ENCODE data around the gene KRTAP19-7.

The KRTAP19-7 gene, protein sequence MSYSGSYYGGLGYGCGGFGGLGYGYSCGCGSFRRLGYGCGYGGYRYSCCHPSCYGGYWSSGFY

DNA sequence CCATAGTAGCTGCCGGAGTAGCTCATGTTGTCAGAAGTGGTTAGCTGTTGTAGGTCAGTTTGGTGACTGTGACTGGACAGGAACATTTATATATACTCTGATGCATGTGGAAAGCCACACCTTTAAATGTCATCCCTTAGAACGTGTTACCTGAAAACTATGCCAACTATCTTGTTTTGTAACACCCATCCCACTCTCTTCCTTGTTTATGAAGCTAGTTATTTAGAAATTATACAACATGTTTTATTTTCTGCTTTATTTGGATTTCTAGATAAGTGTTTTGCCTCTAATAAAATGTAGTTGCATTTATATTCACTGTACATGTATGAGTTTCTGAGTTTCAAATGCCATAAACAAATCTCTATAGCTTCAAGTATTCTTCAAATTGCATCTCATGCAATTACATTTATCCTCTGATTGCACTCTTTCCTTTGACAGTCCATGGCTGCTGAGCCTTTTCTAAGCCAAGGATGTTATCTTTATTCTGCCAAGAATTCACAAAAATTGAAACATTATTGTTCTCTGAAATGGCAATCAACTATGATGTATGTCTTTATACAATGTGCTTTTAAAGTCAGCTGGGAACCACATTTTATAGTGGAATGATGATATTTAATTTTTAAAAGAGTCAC, at the start of gene KRTAP19-7:
TSS of gene KRTAP19-7 (minus strand) at position 51 of the 632 bp plus-strand sequence. CDS start at position 26, 25 bp downstream.
- DNase-seq, result no peak

DNA sequence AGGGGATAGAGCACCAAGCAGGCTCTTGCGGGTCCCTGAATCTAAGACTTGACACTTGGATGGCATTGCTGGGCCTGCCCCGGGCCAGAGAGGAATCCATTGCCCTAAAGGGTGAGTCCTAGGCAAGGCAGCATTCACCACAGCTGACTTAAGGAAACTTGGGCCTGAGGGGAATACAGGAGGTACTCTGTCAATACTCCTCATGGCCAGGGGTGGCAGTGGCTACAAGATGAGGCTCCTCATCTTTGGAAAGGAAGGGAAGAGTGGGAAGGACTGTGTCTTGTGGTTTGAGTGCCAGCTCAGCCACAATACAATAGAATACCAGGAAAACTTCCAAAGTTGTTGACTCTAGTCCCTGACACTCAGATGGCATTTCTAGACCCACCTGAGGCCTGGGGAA, 44.9 kb upstream of the KRTAP19-7 start:
- DNase-seq, result no peak

DNA sequence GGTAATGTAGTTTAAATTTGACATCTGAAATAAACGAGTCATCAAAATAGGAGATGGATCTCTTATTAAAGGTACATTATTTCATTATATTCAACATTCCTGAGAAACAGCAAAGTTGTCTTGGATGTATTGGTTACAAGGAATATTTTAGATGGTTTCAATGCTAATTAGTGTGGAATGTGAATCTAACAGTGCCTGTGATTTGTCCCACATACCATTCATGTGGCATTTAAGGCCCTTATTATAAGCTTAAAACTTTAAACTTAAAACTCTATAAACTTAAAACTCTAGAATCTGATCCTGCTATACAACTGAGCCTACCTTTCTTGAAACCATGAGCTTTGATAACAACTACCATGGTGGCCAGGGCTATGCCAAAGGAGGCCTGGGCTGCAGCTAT, 39.7 kb upstream of the KRTAP19-7 start, which contains the start of gene KRTAP22-1:
TSS of gene KRTAP22-1 (plus strand) at position 301 of the 400 bp plus-strand sequence.
- no peak for DNase-seq

DNA sequence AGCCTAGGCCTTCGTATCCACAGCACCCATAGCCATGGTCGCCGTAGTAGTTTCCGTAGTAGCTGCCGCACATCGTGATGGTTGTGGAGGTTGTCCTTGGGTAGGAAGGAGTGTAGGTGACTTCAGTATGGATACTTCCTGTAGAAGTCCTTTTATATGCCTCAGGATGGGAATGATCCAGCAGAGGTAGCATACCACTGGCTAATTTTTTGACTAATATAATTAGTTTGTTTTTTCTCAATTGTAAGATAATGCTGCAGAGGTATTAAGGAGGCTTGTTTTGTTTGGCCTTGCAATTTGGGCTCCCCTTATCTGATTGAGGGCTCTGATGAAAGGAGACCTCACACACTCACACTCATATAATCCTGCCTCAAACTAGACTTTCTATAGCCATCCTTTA, 37.7 kb upstream of the KRTAP19-7 start, which contains the start of gene KRTAP6-2:
TSS of gene KRTAP6-2 (minus strand) at position 101 of the 400 bp plus-strand sequence. CDS start at position 73, 28 bp downstream.
- DNase-seq, result no peak

DNA sequence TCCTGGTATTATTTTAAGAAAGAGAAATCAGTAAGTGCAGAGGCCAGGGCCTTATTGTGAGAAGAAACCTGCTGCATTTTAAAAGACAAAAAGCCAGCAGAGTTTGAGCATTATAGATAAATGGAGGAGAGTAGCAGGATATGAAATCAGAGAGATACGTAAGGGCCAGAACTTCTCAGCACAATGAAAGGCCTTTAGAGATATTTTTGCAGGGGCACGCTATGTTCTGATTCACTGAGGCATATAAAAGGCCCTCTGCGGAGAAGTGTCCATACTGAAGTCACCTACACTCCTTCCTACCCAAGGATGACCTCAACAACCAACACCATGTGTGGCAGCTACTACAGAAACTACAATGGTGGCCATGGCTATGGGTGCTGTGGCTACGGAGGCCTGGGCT, 31.0 kb upstream of the KRTAP19-7 start, which contains the start of gene KRTAP6-3:
TSS of gene KRTAP6-3 (plus strand) at position 301 of the 400 bp plus-strand sequence. CDS start at position 307, 6 bp downstream.
- DNase-seq, result no peak

DNA sequence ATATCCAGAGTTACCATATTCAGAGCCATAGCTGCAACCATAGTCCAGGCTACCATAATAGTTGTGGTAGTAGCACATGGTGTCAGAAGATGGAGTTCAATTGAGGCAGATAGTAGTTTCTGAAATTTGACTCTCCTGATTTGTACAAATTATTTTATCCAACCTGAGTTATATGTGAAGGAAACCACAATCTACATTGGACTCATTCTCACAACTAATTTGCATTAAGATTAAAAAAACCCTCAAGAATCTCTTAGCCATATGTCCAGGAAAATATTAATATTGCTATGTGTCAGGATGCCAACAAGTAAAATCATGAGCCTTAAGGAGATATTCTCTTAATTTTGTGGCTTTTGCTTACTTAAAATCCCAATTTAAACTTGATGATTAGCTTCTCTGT, 29.2 kb upstream of the KRTAP19-7 start, which contains the start of gene KRTAP22-2:
TSS of gene KRTAP22-2 (minus strand) at position 101 of the 400 bp plus-strand sequence.
- DNase-seq, result no peak

DNA sequence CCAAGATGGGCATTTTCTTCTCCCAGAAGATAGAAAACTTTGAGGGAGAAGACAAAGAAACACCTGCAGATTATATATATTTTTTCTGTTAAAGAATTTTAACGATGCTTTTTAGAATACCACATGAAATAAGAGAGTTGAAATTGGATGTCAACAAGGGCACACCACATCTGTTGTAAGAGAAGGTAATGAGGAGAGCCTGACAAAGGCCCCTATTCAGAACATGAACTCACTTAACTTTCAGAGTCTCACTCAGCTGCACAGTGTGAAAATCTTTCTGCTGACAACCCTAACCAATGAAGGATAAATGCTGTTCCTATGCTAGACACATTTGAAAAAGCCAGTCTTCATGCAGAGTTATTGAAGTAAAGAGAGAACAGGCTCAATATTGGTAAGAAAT, 21.8 kb upstream of the KRTAP19-7 start:
- no peak for DNase-seq

DNA sequence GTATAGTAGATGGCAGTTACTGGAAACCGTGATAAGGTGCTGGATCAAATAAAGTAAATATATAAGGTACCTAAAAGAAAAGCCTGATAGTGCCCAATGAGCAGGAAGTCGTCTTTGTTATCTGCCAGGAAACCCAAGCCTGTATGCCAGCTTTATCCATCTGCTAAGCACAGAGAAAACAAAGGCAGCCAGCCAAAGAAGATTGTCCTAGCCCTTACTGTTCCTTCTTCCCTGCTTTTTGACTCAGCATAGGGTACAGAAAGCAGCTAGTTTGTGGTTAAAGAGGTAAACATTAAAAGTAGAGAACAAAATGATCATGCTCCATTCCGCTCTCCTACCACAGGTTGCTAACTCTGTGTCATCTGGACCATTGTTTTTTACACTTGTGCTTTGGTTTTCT, 19.0 kb upstream of the KRTAP19-7 start:
- DNase-seq, result no peak

DNA sequence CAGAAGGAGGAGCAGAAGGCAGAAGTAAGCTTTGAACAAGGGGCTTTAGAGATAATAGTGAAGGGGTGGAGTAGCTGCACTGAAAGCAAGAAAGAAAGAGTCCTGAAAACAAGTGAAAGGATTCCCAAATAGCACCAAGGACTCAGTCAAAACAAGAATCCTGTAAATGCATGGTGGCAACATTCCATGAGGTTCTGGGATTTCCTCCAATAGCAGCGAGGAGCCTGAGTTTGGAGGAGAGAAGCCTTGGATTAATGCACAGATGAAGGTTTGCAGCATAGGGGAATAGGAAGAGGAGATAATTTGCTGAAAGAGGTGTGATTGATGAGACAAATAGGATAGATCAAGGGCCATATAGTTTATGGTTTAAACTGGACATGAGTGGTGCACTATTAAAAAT, 18.2 kb upstream of the KRTAP19-7 start:
- no peak for DNase-seq

DNA sequence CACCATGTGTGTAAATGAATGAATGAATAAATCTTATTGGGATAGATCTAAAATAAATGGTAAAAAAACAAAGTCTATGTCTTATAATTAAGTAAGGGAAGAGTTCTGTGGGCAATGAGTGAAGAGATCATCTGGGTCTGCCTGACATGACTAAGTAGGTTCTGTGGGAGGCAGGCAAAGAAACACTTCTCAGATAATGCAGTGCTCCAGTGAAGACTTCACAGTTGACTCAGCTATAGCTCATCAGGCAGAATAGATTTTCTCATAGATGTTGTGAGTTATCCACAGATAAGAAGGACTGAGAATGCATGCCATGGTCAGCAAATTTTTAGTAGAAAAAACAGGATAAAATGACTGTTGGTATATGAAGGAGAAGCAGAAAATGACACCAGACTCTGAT, 16.7 kb upstream of the KRTAP19-7 start:
- no peak for DNase-seq

DNA sequence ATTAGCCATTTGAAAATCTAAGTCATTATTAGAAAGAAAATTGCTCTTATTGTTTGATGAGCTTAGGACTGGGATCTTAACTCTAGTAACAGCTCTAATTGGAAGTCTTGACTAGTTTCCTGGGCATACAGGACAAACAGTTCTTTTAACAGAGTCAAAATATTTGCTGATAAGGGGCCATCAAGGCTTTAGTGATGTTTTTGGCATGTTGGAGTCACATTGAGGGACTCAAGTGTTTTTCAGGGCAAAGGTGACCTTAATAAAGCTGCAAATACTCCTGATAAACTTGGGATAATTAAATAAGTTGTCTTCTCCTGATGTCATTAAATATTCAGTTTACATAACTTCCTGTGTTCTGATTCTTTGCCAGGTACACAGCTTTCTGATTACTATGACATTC, 6.5 kb upstream of the KRTAP19-7 start:
- DNase-seq, result no peak

DNA sequence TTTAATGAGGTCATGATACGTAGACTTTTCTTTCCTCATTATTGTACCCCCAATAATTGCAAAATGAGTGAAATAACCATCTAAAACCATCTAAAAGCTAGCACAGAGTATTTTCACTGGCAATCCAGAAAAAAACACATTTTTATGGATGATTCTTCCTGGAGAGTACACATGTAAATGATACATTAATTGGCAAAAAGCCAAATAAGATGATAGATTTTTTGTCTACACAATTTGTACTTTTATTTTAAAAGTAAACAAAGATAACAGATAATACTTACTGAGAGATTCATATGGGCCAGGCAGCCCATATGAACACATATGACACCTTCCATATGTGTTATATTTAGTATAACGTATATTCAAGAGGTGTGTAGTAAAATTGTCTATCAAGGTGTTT, 2.5 kb upstream of the KRTAP19-7 start:
- DNase-seq, result no peak

DNA sequence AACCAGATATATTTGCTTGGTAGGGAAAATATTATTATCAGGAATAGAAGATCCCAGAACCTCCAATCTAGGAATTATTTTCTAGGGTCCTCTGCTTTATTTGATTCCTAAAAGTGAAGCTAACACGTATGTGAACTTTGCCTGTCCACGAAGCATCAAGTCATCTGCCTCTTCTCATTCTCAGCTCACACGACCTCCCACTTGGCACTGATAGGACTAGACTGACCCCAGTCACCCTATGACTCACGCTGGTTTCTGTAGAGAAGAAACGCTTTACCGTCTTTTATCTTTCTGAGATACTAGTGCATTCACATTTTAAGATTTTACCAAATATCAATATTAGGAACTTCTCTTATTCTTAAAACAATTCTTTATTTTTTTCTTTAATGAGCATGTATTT, 2.0 kb upstream of the KRTAP19-7 start:
- DNase-seq, result no peak

DNA sequence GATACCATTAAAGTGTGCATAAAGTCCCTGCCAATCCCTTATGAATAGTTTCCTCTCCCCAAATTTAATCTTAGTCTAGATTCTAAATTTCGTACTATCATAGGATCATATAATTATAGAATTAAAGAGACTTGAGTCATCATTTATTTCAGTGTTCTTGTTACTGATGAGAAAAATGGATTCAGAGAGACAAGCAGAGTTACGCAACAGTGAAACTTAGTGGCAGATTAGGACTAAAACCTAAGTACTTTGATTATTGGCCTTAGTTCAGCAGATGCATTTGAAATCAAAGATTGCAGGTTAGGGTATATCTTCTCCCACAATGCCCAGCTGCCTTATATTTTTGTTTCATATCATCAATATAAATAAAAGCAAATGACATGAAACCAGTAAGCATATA, 843 bp upstream of the KRTAP19-7 start:
- DNase-seq, result no peak

DNA sequence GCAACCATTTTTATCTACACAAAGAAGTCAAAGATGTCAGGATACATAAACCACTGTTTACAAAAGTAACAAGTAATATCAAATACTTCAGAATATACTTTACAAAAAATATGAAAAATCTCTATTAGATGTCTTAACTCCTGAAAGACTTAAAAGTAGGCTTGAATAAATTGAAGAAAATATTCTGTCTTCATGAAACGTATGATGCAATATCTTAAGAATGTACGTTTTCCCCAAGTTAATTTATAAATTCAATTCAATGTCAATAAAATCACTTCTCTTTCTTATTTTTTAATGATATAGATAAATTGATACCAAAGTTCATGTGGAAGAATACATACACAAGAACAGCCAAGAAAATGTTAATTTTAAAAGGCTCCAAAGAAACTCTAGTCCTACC, 6.0 kb downstream of the KRTAP19-7 start:
- DNase-seq, result no peak

DNA sequence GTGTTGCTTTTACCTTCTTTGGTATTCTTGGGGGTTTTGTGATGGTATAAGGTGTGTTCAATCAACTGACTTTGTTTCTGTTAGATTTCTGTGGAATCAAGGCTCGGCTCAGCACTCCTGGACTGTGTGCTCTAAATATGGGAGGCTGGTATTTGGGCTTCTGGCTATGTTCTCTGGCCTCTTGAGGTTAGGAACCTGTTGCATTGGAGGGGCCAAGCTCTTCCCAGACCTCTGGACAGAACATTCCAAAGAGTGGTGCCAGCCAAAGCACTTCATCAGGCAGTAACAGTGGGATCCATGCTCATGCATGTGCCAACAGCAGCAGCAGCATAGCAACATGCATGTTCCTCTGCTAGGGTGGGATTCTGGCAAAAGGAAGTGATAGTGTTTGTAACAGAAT, 8.3 kb downstream of the KRTAP19-7 start:
- DNase-seq, result no peak

DNA sequence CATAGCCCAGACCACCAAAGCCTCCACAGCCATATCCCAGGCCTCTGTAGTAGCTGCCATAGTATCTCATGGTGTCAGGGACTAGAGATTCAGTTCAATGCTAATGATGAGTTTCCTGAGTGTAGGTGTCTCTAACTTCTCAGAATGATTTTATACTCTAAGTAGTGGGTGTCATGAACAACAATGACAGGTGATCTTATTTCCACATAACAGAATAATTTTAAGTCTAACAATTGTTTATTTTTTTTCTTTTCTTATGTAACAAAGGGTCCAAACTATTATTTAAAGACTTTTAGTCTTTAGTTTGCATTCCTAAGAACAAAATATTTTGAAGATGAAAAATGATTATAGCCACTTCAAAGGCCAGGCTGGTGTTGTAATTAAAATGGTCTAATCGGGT, 19.4 kb downstream of the KRTAP19-7 start, which contains the start of gene KRTAP19-6:
TSS of gene KRTAP19-6 (minus strand) at position 101 of the 400 bp plus-strand sequence. CDS start at position 70, 31 bp downstream.
- no peak for DNase-seq

DNA sequence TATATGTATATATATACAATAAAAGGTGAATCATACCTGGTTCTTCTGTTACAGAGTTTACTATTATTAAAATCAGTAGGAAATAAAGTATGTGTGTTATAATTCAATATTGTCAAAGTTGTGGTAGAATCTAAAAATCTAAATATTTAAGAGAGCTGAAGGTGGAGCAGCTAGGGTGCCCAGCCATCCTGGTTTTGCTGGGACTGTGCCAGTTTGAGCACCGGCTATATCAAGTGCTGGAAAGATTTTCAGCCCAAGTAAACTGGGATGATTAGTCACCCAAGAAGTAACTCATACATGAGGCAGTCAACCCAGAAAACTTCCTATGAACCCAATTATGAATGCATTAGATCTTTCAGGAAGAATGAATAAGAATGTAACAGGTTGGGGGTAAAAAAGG, 42.2 kb downstream of the KRTAP19-7 start:
- DNase-seq, result no peak

DNA sequence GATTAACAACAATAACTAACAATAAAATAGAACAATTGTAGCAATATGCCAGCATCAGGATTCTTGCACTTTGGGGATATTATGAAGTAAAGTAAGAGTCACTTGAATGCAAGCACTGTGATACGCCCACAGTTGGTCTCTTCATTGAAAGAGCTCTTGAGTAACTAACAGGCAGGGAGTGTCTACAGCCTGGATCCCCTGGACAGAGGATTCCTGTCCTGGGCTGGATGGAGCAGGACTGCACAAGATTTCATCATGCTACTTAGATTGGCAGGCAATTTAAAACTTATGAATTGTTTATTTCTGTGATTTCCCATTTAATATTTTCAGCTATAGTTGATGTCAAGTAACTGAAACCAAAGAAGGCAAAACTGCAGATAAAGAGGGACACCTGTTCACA, 45.4 kb downstream of the KRTAP19-7 start:
- no peak for DNase-seq
